HT-29 (cell line): ENCODE data around the gene PRDX2. TPM values are rescaled to one million over a fixed set of nuclear protein-coding genes. Genes with fewer than 3 reads are reported as not detected.

Experiments used
- DNase-seq: peaks from one replicate; pipeline ENCODE4 v3.0.0-alpha.2; 2015; ENCODE audit warnings: low spot score
- small RNA-seq: library from RNA; depleted of rRNA; stranded (forward); fragments of <200 nt; gene quantifications from one replicate; pipeline ENCODE3, GENCODE V24; 2014
- total RNA-seq: library from RNA; depleted of rRNA; stranded (reverse); fragments of >200 nt; shearing (Covaris generic); gene quantifications from 2 replicates; pipeline ENCODE4 v1.2.3, GENCODE V29; 2014; rRNA removed

PRDX2 gene
- total RNA-seq, 1 experiment from 2014 or later, result 396 TPM

- DNase-seq, result no peak
Observed at GRCh38 chr19:12752056-12752781, 49.4 kb downstream of the PRDX2 start.

GRCh38 chr19:12751635-12752034 lies 50.0 kb downstream of the PRDX2 start, which contains the start of gene BEST2:
TSS of gene BEST2 (plus strand) at chr19:12751791. CDS start at chr19:12752593, 802 bp downstream.
- DNase-seq, result no peak

DNA sequence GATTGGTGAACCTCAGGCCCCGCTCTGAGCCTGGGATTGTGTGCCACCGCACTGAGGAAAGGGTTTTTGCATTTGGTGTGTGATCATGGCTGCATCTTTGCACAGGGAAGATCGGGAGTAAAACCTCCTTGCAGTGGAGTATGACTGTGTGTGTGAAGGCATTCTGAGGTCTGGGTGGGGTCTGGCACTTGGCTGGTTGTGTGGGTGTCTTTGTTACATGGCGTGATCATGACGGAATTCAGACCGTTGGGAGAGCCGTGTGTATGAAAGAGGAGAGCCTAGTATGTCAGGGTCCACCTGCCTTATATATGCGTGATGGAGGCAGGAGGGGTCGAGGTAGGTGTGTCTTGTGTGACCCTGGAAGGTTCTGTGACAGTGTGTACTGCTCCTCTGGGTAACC lies 50.7 kb downstream of the PRDX2 start:
- DNase-seq, result no peak

DNA sequence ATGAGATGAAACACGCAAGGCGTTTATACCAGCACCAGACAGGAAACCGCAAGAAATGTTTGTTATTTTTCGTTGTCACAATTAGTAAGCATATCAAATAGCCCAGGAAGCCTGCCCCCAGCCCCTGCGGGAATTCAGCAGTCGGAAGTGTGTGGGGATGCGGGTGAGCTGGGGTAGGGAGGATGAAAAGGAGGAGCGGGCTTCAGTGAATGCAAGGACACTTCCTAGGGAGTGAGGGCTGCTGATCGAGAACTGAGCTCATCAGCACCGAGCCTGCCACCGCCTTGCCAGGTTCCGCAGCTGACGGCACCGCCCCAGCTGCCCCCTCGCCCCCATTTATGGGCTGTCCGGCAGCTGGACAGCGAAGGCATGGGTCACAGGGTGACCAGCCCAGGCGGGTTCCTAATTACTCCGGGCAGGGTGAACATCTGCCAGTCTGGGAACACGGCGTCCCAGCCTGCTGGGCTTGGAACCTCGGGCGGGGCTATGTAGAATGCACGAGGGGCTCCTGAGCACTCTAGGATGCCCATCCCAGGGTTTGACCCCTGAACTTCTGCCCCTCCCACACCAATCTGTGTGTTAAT lies 51.6 kb downstream of the PRDX2 start:
- DNase-seq, result no peak

GRCh38 chr19:12748489-12748888 lies 53.1 kb downstream of the PRDX2 start:
- DNase-seq, result no peak

Small RNAs within 50 kb of the gene (small RNA-seq; reads per million reads assigned to genes)
- not detected for gene MIR5684

Other genes with a start within 250 kb of the PRDX2 start
- 1.6 and 2.0 TPM in 2 replicates for gene ZNF490, start 191.0 kb downstream of the PRDX2 start, total RNA-seq
- gene ZNF791, start 190.9 kb downstream of the PRDX2 start, total RNA-seq, result 3.0 and 4.4 TPM in 2 replicates
- 18.4 and 35.1 TPM in 2 replicates for gene MAN2B1, start 135.1 kb downstream of the PRDX2 start, total RNA-seq
- 21.7 and 22.1 TPM in 2 replicates for gene WDR83, start 135.0 kb downstream of the PRDX2 start, total RNA-seq
- gene DHPS, start 119.9 kb downstream of the PRDX2 start, total RNA-seq, result 95.0 and 95.4 TPM in 2 replicates
- gene GNG14, start 113.8 kb downstream of the PRDX2 start, total RNA-seq, result not detected in 2 replicates
- 32.9 and 38.0 TPM in 2 replicates for gene FBXW9, start 105.2 kb downstream of the PRDX2 start, total RNA-seq
- gene TNPO2, start 77.9 kb downstream of the PRDX2 start, total RNA-seq, result 24.5 TPM in 2 replicates
- gene TRIR, start 67.1 kb downstream of the PRDX2 start, total RNA-seq, result 258 and 260 TPM in 2 replicates
- gene GET3, start 64.3 kb downstream of the PRDX2 start, total RNA-seq, result 90.4 and 105 TPM in 2 replicates
- 0.37 and 0.48 TPM in 2 replicates for gene BEST2, start 50.0 kb downstream of the PRDX2 start, total RNA-seq
- gene HOOK2, start 26.2 kb downstream of the PRDX2 start, total RNA-seq, result 64.1 and 72.2 TPM in 2 replicates
- gene JUNB, start 10.3 kb downstream of the PRDX2 start, total RNA-seq, result 568 and 620 TPM in 2 replicates
- gene THSD8, start 269 bp upstream of the PRDX2 start, total RNA-seq, result 0.10 TPM in 1 of 2 replicates, not detected in the other
- gene RNASEH2A, start 4.8 kb upstream of the PRDX2 start, total RNA-seq, result 48.2 and 55.4 TPM in 2 replicates
- 0.13 and 0.16 TPM in 2 replicates for gene RTBDN, start 32.8 kb upstream of the PRDX2 start, total RNA-seq
- 0.58 and 1.7 TPM in 2 replicates for gene MAST1, start 36.7 kb upstream of the PRDX2 start, total RNA-seq
- gene DNASE2, start 79.6 kb upstream of the PRDX2 start, total RNA-seq, result 20.9 and 27.6 TPM in 2 replicates
- not detected in 2 replicates for gene KLF1, start 85.4 kb upstream of the PRDX2 start, total RNA-seq
- 24.6 and 27.2 TPM in 2 replicates for gene GCDH, start 89.4 kb upstream of the PRDX2 start, total RNA-seq
- gene SYCE2, start 117.5 kb upstream of the PRDX2 start, total RNA-seq, result not detected in 2 replicates
- gene FARSA, start 131.9 kb upstream of the PRDX2 start, total RNA-seq, result 84.6 and 96.2 TPM in 2 replicates
- 803 and 831 TPM in 2 replicates for gene CALR, start 136.8 kb upstream of the PRDX2 start, total RNA-seq
- 217 TPM in 2 replicates for gene RAD23A, start 144.1 kb upstream of the PRDX2 start, total RNA-seq
- 75.2 and 80.9 TPM in 2 replicates for gene GADD45GIP1, start 155.4 kb upstream of the PRDX2 start, total RNA-seq
- 0.31 TPM in 1 of 2 replicates, not detected in the other for gene DAND5, start 167.8 kb upstream of the PRDX2 start, total RNA-seq
- 22.4 and 32.3 TPM in 2 replicates for gene NFIX, start 193.7 kb upstream of the PRDX2 start, total RNA-seq